COLO668 (cell line): ENCODE data around the gene GLIS1.

Experiments used
- DNase-seq: peaks from one replicate; lab custom pipeline; 2025; ENCODE audit not compliant: unreplicated experiment; lab: John Stamatoyannopoulos, UW

GLIS1 gene

DNA sequence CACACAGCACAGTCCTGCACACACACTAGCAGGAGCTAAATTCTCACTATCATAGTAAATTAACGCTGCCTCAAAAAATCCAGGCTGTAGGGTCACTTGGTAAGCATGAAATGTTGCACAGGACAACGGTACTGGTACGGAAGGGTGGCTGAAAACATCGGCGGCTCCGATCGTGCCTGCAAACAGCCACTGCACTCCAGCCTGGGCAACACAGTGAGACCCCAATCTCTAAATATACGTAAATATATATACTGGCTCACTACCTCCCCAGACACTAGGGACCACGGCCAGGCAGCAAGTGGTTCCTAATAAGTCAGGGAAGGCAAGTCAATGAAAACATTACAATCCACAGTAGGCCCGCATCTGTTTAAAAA is 44.3 kb downstream of the GLIS1 start:
- DNase-seq: no peak

- DNase-seq: no peak
Measured at GRCh38 chr1:53693773-53694717, 44.9 kb downstream of the GLIS1 start.

DNA sequence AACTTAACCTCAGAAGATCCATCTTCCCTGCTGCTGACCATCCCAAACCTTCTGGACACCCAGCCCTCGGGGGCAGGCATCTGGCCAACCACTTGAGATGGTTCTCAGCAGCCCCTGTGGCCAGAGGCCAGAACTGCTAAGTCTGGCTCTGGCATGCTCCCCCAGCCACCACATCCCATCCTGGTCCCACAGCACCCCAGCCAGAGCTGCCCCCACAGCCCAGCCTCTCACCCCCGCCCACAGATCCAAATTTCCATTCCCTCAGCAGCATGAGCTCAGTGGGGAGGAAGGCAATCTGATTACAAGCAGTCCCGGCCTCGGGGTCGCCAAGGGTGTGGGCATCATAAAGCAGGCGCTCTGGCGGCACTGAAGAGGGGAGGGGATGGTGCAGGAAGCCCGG is 45.6 kb downstream of the GLIS1 start:
- DNase-seq: no peak

DNA sequence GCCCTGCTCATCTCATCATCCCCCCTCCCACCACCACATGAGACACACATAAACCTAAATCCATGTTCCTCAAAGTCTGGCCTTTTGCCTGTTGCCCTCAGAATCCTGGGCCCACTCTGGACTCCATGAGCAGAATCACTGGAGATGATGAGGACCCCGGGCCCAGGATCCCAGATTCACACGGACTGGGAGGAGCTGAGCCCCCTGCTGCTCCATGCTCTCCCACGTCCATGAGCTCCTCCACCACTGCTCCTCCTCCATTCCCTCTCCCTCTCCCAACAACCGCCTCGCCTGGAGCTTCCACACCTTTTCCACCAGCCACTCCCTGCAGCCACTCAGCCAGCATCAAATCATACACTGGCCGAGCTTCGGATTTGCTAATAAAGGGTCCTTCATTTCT is 47.6 kb downstream of the GLIS1 start:
- no peak for DNase-seq

DNA sequence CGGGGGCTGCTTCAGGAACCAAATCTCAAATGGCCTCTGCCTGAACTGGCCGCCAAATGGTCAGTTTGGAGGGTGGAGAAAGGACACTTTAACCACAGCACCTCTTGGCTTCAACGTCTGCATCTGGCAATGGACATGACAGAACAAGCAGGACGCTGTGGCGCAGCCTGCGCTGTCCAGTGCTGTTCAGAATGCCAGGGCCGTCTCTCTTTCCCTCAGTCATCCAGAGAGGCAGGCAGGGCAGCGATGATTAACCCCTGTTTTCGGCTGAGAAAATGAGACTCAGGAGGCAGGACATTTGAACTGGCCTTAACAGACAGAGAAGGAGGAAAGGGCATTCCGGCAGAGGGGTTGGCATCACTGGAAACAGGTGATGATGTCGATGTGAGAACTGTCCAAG is 48.6 kb downstream of the GLIS1 start:
- DNase-seq: no peak

DNA sequence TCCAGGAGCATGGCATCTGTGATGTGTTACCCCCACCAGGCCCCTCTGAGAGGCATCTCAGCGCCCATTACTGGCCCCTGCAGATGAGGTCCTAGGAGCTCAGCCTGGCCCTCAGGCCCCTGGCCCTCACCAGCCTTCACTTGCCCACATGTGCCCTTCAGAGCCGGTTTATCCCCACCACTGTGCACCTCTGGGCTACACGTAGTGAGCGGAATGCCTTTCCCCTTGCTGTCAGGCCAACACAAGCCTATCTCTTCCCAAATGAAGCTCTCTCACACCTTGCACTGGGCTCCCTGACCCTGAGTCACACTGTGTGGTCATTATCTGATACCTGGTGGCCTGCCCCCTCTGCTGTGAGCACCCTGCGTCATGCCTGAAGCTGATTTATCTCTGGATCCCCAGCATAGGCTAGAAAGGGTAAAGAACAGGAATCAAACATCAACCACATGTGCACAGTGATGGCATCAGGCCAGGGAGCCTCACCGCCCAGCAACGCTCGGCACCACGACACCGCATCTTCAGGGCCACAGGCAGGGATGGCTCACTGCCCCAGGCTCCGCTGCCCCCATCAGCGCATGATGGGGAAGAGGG is 49.1 kb downstream of the GLIS1 start:
- no peak for DNase-seq

GRCh38 chr1:53689223-53689622 is 49.7 kb downstream of the GLIS1 start:
- no peak for DNase-seq

DNA sequence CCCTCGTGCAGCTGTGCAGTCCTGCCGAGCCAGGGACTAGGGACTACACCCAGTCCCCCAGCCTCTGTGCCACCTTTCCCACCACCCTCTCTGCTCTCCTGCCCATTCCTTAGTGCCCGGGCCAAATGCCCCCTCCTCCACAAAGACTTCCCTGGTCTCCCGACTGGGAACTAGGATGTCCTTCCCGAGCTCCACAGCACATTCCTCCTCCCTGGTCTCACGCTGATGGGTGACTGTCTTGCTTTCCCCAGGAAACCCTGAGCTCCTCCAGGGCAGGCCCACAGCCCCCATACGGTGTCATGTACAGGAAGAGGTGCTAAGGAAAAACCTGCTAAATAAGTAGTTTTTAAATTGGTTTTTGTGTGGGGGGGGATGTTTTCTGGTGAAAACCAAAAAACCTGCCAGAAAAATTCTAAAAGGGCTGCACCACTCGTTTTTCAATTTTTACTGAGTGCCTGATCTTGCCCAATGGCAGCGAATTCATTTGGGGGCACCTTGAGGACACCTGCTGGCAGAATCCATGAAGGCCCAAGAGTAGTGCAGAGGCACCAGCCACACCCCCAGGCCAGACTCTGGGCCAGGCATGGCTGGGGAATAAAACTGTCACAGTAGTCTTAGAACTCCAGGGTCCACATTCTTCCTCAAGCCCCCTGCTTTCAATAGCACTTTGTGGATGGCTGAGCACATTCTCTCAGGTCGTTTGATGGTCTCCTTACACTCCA is 50.4 kb downstream of the GLIS1 start:
- no peak for DNase-seq

DNA sequence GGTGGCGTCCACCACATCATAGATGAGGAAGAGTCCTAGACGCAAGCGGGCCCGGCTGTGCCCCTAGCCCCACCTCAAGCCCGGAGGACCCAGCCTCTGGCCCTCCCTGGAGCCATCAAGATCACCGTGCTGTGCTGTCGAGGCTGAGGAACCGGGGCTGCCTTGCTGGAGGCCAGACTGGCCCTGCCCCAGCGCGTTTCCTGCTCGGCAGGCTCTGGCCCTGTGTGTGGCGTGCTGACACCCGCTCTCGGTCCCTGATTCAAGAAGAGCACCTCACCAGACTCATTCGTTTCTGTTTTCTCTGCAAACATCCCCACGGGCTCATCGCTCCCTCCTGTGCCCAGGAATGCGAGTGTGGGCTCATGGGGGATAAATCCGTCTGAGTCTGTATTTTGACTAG is 51.1 kb downstream of the GLIS1 start:
- no peak for DNase-seq

GRCh38 chr1:53687426-53687825 is 51.5 kb downstream of the GLIS1 start:
- DNase-seq: no peak

DNA sequence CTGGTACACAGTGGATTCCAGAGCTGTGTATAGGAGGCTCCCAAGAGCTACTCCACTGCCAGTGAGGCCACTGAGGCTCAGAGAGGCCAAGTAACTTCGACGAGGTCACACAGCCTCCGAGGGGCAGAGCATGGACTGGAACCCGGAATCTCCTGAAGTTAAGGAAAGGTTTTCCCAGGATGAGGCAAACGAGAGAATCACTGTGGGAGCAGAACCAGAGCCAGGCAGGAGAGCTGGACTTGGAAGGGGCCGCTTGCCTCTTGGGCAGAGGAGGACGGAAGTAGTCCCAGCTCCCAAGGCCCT is 52.0 kb downstream of the GLIS1 start:
- no peak for DNase-seq

- no peak for DNase-seq
Measured at GRCh38 chr1:53686091-53686964, 52.6 kb downstream of the GLIS1 start.

- peak; percentile 23 for DNase-seq
Measured at GRCh38 chr1:53685272-53686051, 53.5 kb downstream of the GLIS1 start.

GRCh38 chr1:53684741-53685140 is 54.2 kb downstream of the GLIS1 start:
- no peak for DNase-seq

- no peak for DNase-seq
Measured at GRCh38 chr1:53683986-53684740, 54.8 kb downstream of the GLIS1 start.

DNA sequence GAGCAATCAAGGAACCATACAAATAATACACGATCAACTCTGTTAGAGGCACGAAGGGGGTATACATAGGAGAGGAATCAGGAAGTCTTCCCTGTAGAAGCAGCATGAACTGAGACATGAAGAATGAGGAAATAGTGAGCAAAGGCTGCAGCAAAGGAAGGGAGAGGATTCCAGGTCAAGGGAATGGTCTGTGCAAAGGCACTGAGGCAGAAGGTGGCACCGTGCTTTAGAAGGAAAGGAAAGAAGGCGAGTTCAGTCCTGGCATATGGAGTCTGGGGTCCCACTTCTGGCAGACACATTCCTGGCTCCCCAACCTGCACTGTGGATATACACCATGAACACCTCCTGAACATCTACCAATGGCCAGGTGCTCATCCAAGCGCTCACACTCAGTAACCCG is 56.1 kb downstream of the GLIS1 start:
- DNase-seq: no peak

DNA sequence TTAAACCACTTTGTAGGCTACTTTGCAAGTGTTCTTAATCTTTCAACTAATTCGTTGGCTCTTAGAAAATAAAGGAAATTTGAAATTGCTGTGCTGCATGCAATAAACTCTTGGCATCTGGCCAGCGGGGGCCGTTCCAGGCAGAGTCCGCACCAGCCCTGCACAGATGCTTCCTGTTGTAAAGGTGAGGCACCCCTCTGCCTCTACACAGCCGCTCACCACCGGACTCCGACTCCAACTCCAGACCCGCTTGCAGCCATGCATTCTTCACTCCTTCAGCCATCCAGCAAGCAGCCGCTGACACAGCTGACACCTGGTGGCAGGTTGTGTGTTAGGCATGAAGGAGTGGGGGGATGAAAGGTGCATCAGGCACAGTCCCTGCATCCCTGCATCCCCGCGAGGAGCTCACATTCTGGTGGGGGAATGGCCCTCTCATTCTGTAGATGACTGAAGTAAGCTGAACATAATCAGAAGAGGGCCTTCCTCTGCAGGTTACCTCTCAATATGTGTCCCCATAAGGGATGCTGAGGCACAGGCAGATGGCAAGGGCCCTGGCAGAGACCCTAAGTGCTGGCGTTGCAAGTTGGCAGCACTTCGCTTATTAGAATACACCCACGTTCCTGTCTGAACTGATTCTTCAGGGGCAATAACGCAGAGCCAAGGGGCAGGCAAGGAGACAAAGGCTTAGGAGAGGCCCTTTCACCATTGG is 56.8 kb downstream of the GLIS1 start:
- DNase-seq: peak; percentile 54

DNA sequence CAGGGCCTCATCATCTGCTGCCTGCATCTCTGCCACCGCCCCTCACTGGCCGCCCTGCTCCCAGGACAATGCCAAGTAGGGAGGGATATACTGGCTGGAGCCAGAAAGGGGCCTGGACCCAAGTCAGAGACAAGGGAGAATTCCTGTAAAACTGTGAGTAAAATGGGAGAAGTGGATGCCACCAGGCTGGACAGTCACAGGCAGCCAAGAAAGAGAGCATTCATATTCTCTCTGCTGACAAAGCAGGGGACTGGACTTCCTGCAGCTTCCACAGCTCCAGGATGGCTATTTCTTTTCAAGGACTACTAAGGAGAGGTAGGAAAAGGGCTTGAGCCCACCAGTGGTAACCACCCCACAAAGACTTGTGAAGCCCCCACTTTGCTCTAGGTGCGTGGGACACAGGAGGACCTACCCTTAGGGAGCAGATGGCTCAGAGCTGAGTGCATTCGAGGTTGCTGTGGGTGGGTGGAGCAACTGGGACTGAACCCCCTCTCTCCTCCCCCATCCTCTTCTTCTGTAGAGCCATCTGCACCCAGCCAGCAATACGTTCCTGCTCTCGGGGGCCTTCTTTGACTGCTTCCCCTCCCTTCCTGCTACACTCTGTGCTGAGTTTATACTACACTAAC is 57.5 kb downstream of the GLIS1 start:
- DNase-seq: no peak

GRCh38 chr1:53680868-53681267 is 58.1 kb downstream of the GLIS1 start:
- no peak for DNase-seq
